ENCODE data around the gene MPV17. TPM values are rescaled to one million over a fixed set of nuclear protein-coding genes. Genes with fewer than 3 reads are reported as not detected.

MPV17 gene
- total and polyA plus RNA-seq, 2 of the 13 experiments (the other 11 are each of a cell fraction or from before 2014, with no cell fraction given) = 48.9 to 129 TPM

DNA sequence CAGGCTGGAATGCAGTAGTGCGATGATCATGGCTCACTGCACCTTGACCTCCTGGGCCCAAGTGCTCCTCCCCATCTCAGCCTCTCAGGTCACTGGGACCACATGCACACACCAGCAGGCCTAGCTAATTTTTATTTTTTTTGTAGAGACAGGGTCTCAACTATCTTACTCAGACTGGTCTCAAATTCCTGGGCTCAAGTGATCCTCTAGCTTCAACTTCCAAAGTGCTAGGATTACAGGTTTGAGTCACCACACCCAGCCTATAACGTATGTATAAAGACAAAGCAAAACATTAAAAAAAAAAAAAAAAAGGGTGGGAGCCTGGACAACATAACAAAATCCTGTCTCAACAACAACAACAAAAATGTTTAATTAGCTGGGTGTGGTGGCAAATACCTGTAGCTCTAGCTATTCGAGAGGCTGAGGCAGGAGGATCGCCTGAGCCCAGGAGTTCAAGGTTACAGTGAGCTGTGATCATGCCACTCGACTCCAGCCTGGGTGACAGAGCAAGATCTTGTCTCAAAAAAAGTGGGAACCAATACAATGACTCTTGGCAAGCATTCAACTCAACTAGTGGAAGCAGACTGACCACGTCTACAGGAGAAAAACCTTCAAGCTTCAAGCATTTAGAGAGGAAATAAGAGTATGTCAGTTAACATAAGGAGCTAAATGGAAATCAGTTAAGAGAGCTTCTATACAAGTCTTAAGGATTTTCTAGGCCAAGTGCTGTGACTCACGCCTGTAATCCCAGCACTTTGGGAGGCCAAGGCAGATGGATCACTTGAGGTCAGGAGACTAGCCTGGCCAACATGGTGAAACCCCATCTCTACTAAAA lies 31.1 kb upstream of the MPV17 start (continued):
- TF ChIP-seq ADNP (CRISPR knock-in tag; IDR thresholded peaks at IDR 0.05) (no peak), JUN (CRISPR knock-in tag; IDR thresholded peaks at IDR 0.05) (no peak), ZNF589 (CRISPR knock-in tag; conservative IDR thresholded peaks at IDR 0.05) (no peak), ZMYM4 (CRISPR knock-in tag; IDR thresholded peaks at IDR 0.05) (peak; percentile 34; the same call in 1 of the 2 replicates), HNF4A (CRISPR knock-in tag; IDR thresholded peaks at IDR 0.05) (peak; percentile 92), ZBTB42 (CRISPR knock-in tag; IDR thresholded peaks at IDR 0.05) (no peak), SPEN (CRISPR knock-in tag; IDR thresholded peaks at IDR 0.05; ENCODE audit: low read depth) (0 out of 2 replicates have a peak, but pooled peaks have one; percentile 7), FOXK2 (IDR thresholded peaks at IDR 0.05) (no peak), ZNF530 (CRISPR knock-in tag; IDR thresholded peaks at IDR 0.05; ENCODE audit: low read depth) (no peak), SMYD3 (CRISPR knock-in tag; IDR thresholded peaks at IDR 0.05) (no peak; the same call in 1 of the 2 replicates), ZBTB7B (CRISPR knock-in tag; IDR thresholded peaks at IDR 0.05) (peak; percentile 22; the same call in 1 of the 2 replicates), SRY (CRISPR knock-in tag; IDR thresholded peaks at IDR 0.05) (0 out of 2 replicates have a peak, but pooled peaks have one; percentile 28), MEIS1 (CRISPR knock-in tag; IDR thresholded peaks at IDR 0.05; ENCODE audit: borderline replicate concordance) (0 out of 2 replicates have a peak, but pooled peaks have one; percentile 55), NR2F1 (CRISPR knock-in tag; IDR thresholded peaks at IDR 0.05) (0 out of 4 replicates have a peak, but pooled peaks have one; percentile 57), SAFB2 (CRISPR knock-in tag; IDR thresholded peaks at IDR 0.05; ENCODE audit: borderline replicate concordance, low read depth) (no peak), ZFP62 (CRISPR knock-in tag; IDR thresholded peaks at IDR 0.05) (no peak), RFX3 (CRISPR knock-in tag; IDR thresholded peaks at IDR 0.05) (no peak), KDM5B (CRISPR knock-in tag; IDR thresholded peaks at IDR 0.05; ENCODE audit: borderline replicate concordance) (peak; percentile 39; the same call in 1 of the 2 replicates), ZNF615 (CRISPR knock-in tag; IDR thresholded peaks at IDR 0.05; ENCODE audit: borderline replicate concordance) (no peak), KDM6A (CRISPR knock-in tag; IDR thresholded peaks at IDR 0.05; ENCODE audit: low read depth) (peak; percentile 55; the same call in 1 of the 2 replicates)
- TF ChIP-seq, protein P1, sequence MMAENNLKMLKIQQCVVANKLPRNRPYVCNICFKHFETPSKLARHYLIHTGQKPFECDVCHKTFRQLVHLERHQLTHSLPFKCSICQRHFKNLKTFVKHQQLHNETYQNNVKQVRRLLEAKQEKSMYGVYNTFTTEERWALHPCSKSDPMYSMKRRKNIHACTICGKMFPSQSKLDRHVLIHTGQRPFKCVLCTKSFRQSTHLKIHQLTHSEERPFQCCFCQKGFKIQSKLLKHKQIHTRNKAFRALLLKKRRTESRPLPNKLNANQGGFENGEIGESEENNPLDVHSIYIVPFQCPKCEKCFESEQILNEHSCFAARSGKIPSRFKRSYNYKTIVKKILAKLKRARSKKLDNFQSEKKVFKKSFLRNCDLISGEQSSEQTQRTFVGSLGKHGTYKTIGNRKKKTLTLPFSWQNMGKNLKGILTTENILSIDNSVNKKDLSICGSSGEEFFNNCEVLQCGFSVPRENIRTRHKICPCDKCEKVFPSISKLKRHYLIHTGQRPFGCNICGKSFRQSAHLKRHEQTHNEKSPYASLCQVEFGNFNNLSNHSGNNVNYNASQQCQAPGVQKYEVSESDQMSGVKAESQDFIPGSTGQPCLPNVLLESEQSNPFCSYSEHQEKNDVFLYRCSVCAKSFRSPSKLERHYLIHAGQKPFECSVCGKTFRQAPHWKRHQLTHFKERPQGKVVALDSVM (CRISPR knock-in tag; IDR thresholded peaks at IDR 0.05) = peak; percentile 96
- TF ChIP-seq, protein P2, sequence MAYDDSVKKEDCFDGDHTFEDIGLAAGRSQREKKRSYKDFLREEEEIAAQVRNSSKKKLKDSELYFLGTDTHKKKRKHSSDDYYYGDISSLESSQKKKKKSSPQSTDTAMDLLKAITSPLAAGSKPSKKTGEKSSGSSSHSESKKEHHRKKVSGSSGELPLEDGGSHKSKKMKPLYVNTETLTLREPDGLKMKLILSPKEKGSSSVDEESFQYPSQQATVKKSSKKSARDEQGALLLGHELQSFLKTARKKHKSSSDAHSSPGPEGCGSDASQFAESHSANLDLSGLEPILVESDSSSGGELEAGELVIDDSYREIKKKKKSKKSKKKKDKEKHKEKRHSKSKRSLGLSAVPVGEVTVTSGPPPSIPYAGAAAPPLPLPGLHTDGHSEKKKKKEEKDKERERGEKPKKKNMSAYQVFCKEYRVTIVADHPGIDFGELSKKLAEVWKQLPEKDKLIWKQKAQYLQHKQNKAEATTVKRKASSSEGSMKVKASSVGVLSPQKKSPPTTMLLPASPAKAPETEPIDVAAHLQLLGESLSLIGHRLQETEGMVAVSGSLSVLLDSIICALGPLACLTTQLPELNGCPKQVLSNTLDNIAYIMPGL (CRISPR knock-in tag; IDR thresholded peaks at IDR 0.05; ENCODE audit: borderline replicate concordance in 1 of 2, low read depth in 1 of 2) = peak; percentile 29 to 35; a peak in 1 of 4 replicates
- TF ChIP-seq, protein P3, sequence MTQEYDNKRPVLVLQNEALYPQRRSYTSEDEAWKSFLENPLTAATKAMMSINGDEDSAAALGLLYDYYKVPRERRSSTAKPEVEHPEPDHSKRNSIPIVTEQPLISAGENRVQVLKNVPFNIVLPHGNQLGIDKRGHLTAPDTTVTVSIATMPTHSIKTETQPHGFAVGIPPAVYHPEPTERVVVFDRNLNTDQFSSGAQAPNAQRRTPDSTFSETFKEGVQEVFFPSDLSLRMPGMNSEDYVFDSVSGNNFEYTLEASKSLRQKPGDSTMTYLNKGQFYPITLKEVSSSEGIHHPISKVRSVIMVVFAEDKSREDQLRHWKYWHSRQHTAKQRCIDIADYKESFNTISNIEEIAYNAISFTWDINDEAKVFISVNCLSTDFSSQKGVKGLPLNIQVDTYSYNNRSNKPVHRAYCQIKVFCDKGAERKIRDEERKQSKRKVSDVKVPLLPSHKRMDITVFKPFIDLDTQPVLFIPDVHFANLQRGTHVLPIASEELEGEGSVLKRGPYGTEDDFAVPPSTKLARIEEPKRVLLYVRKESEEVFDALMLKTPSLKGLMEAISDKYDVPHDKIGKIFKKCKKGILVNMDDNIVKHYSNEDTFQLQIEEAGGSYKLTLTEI (CRISPR knock-in tag; conservative IDR thresholded peaks at IDR 0.05) = no peak

Data from HepG2 (cell line).